Adipocyte (in vitro differentiated cells): ENCODE measurements around the gene AP4M1.

Experiments used
- DNase-seq: peaks from one replicate; pipeline ENCODE4 v3.0.0-alpha.2; 2015; ENCODE audit warnings: low read depth
- H3K27me3 ChIP-seq: replicated peaks from 2 replicates; pipeline ENCODE4 v1.7.0; 2013; ENCODE audit warnings: mild to moderate bottlenecking, low read length, moderate library complexity; ENCODE audit not compliant: control insufficient read depth, insufficient read depth
- H3K36me3 ChIP-seq: 2 replicates; pipeline ENCODE4 v1.7.0; 2013; ENCODE audit warnings: low read length, mild to moderate bottlenecking, moderate library complexity; ENCODE audit not compliant: control insufficient read depth, insufficient read depth, severe bottlenecking
- H3K4me1 ChIP-seq: 2 replicates; pipeline ENCODE4 v1.7.0; 2013; ENCODE audit warnings: mild to moderate bottlenecking, low read length, moderate library complexity; ENCODE audit not compliant: control insufficient read depth, insufficient read depth
- H3K4me3 ChIP-seq: 2 replicates; pipeline ENCODE4 v1.7.0; 2013; ENCODE audit warnings: mild to moderate bottlenecking, low read length, moderate library complexity
- H3K9ac ChIP-seq: 2 replicates; pipeline ENCODE4 v1.7.0; 2013; ENCODE audit warnings: mild to moderate bottlenecking, low read length, moderate library complexity
- H3K9me3 ChIP-seq: 2 replicates; pipeline ENCODE4 v1.7.0; 2013; ENCODE audit warnings: mild to moderate bottlenecking, low read length, moderate library complexity; ENCODE audit not compliant: control insufficient read depth

Gene AP4M1

DNA sequence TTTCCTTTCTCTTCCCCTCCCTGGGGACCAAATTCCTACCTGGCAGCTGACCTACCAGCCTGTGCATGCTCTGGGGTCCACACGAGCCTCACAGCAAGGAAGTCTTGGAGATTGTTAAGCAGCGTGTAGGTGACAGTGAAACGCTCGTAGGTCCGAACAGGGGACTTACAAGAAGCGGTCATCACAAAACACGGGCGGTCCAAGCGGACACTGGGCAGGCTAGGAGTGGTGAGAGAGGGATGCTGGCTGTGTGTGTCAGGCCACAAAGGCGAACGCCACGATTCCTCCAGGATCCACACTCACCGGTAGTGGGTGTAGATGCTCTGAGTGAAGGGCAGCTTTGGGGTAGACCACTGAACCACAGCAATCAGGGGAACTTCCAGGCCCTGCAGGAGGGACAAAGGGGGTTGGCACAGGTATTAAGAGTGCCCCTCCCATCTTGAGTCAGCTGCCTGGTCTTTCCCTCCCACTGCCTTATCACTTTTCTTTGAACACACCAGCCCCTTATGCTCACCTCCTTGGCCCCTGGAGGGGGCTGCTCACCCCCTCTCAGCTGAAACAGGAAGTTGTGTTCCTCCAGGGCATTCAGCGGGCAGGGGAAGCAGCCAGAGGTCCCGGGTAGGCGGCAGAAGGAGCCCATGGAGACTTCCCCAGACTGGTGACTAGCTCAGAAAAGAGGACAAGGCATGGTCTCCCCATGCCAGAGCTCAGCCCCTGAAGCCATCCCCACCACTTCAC, 55.1 kb downstream of the AP4M1 start:
- H3K9ac ChIP-seq: peak overlapping the region; percentile 94
- H3K9me3 ChIP-seq: no peaks in the 10 kb centered on the region
- no peaks in the 10 kb centered on the region for H3K27me3 ChIP-seq
- DNase-seq: no peak
- peaks cover 39% of the 10 kb centered on the region for H3K36me3 ChIP-seq
- H3K4me1 ChIP-seq: peaks cover 23% of the 10 kb centered on the region
- peak overlapping the region; percentile 91 for H3K4me3 ChIP-seq

- Histone ChIP-seq H3K9ac (peak overlapping the region; percentile 94), H3K36me3 (peaks cover 39% of the 10 kb centered on the region), H3K4me3 (peak overlapping the region; percentile 91), H3K9me3 (no peaks in the 10 kb centered on the region), H3K4me1 (peaks cover 23% of the 10 kb centered on the region), H3K27me3 (no peaks in the 10 kb centered on the region)
- no peak for DNase-seq
Observed at GRCh38 chr7:100157069-100157333, 55.6 kb downstream of the AP4M1 start.

DNA sequence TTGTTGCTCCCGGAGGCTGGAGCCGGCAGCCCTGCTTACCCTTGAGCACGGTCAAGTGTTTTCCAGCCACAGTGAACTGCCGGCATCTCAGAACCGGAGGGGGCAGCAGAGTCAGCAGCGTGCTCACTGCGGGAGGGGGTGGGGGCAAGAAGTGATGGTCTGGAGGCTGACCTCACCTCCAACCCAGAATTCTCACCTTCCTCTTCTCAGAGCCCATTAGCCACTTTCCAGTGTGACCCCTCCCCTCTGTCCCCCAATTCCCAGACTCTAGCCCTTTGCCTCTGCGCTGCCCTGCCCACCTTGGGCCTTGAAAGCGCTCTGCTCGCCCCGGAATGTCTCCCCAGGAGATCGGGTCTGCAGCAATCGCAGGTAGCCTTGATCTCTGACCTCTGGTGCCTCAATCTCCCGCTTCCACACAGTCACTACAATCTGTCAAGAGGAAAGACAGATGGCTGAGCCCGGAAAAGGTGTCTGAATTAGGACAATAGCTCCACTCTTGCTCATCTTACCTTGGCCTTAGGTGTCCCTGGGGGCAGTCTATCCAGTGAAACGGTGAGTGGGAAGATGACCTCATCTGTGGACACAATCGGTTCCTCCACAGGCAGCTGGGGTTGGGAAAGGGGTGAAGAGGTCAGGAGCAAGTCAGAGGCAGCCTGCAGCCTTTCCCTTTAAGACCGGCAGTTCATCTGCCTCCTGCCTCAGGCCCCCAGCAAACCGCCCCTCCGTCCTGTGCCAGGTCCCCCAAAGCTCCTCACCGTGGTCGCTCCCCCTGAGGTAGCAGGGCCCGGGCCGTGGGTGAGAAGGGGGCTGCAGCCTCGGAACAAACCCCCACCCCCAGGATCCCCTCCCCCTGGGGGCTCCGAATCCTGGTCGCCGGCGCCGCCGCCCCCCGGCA, 56.1 kb downstream of the AP4M1 start:
- Histone ChIP-seq H3K27me3 (no peaks in the 10 kb centered on the region), H3K4me1 (peaks cover 23% of the 10 kb centered on the region), H3K9me3 (no peaks in the 10 kb centered on the region), H3K9ac (peak overlapping the region; percentile 94), H3K4me3 (peak overlapping the region; percentile 91), H3K36me3 (peaks cover 39% of the 10 kb centered on the region)
- peak; percentile 61 for DNase-seq
